IMR-90 (cell line): ENCODE measurements around the gene UTY.

Experiments used
- BHLHE40 ChIP-seq: fragments of 150-350 bp; IDR thresholded peaks from 2 replicates; pipeline ENCODE4 v1.6.1; 2016; ENCODE audit warnings: mild to moderate bottlenecking, low read depth, low read length
- CEBPB ChIP-seq: IDR thresholded peaks from 2 replicates; pipeline ENCODE4 v1.6.1; 2012; ENCODE audit warnings: low read depth, low read length, improper control_type of control experiment
- MAZ ChIP-seq: IDR thresholded peaks from 2 replicates; pipeline ENCODE4 v1.6.1; 2012; ENCODE audit warnings: low read depth, mild to moderate bottlenecking, low read length, improper control_type of control experiment, moderate library complexity, borderline replicate concordance
- POLR2A ChIP-seq: IDR thresholded peaks from 2 replicates; pipeline ENCODE4 v1.6.1; 2012; ENCODE audit warnings: mild to moderate bottlenecking, low read depth, low read length
- RCOR1 ChIP-seq: IDR thresholded peaks from 2 replicates; pipeline ENCODE4 v1.6.1; 2012; ENCODE audit warnings: mild to moderate bottlenecking, low read length, improper control_type of control experiment; ENCODE audit not compliant: insufficient replicate concordance
- RFX5 ChIP-seq: IDR thresholded peaks from 2 replicates; pipeline ENCODE4 v1.8.0; 2012; ENCODE audit warnings: low read depth, mild to moderate bottlenecking, low read length, moderate library complexity
- SMC3 ChIP-seq: fragments of 150-350 bp; IDR thresholded peaks from 2 replicates; pipeline ENCODE4 v1.6.1; 2016; ENCODE audit warnings: low read depth, mild to moderate bottlenecking, antibody characterized with exemption, low read length, moderate library complexity
- TF ChIP-seq, protein P1 (sequence below): conservative IDR thresholded peaks from 2 replicates; pipeline ENCODE4 v1.5.1; 2012; ENCODE audit warnings: mild to moderate bottlenecking, low read depth, low read length, improper control_type of control experiment
- TF ChIP-seq, protein P2 (sequence below): fragments of 150-350 bp; IDR thresholded peaks from 2 replicates; pipeline ENCODE4 v1.6.1; 2017; ENCODE audit warnings: mild to moderate bottlenecking, antibody characterized with exemption, low read length, low read depth

DNA sequence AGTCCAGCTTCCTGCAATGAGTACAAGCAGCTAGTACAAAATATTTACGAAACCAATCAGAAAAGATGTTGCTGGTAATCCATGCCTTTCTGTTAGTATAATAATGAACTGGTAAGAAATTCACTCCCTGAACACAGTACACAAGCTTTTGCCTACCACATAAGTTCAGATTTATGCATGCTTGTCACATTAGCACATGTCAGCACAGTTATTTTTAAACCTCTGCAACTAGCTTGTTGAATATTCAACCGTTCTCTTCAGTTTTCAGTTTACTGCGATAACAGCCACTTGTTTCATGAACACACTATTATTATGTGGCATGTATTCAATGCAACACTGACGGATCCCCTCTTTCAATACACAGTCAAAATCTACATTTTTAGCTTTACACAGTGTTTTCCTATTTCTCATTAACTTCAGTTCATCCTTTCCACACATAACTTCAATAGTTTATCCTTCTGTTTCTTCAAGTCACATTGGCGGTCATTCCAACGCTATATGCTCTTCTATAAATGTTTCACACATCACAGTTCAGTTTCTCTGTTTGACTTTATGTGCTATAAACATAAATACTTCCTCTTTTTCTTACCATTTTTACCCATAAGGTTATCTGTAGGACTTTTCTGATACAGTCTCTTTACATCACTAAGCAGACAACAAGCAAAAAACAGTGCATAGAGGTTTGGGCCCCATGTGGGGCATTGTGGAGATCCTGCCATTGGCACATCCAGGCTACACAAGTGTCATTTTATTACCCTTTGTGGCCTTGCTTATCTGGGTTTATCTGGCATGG, 62.8 kb downstream of the UTY start:
- TF ChIP-seq, protein P1, sequence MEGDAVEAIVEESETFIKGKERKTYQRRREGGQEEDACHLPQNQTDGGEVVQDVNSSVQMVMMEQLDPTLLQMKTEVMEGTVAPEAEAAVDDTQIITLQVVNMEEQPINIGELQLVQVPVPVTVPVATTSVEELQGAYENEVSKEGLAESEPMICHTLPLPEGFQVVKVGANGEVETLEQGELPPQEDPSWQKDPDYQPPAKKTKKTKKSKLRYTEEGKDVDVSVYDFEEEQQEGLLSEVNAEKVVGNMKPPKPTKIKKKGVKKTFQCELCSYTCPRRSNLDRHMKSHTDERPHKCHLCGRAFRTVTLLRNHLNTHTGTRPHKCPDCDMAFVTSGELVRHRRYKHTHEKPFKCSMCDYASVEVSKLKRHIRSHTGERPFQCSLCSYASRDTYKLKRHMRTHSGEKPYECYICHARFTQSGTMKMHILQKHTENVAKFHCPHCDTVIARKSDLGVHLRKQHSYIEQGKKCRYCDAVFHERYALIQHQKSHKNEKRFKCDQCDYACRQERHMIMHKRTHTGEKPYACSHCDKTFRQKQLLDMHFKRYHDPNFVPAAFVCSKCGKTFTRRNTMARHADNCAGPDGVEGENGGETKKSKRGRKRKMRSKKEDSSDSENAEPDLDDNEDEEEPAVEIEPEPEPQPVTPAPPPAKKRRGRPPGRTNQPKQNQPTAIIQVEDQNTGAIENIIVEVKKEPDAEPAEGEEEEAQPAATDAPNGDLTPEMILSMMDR, result no peak
- TF ChIP-seq POLR2A (no peak), BHLHE40 (no peak), CEBPB (no peak), SMC3 (no peak), MAZ (no peak), RFX5 (no peak), RCOR1 (no peak)
- TF ChIP-seq, protein P2, sequence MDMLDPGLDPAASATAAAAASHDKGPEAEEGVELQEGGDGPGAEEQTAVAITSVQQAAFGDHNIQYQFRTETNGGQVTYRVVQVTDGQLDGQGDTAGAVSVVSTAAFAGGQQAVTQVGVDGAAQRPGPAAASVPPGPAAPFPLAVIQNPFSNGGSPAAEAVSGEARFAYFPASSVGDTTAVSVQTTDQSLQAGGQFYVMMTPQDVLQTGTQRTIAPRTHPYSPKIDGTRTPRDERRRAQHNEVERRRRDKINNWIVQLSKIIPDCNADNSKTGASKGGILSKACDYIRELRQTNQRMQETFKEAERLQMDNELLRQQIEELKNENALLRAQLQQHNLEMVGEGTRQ, result no peak
